HUES64 (cell line): ENCODE data around the gene EXOG.

Experiments
- H3K27ac ChIP-seq: 2 replicates; pipeline ENCODE4 v1.7.0; 2013; ENCODE audit warnings: low read depth, low read length, inconsistent platforms
- H3K27me3 ChIP-seq: 2 replicates; pipeline ENCODE4 v1.6.1; 2013; ENCODE audit warnings: mild to moderate bottlenecking, low read length; ENCODE audit not compliant: insufficient read depth
- H3K36me3 ChIP-seq: 2 replicates; pipeline ENCODE4 v1.6.1; 2013; ENCODE audit warnings: mild to moderate bottlenecking, low read length; ENCODE audit not compliant: insufficient read depth
- H3K4me1 ChIP-seq: 2 replicates; pipeline ENCODE4 v1.6.1; 2013; ENCODE audit warnings: mild to moderate bottlenecking, low read length, moderate library complexity; ENCODE audit not compliant: insufficient read depth
- H3K4me3 ChIP-seq: 2 replicates; pipeline ENCODE4 v1.5.1; 2013; ENCODE audit warnings: mild to moderate bottlenecking, low read length, moderate library complexity
- H3K9ac ChIP-seq: 2 replicates; pipeline ENCODE4 v1.6.1; 2013; ENCODE audit warnings: mild to moderate bottlenecking, low read depth, low read length
- H3K9me3 ChIP-seq: 2 replicates; pipeline ENCODE4 v1.6.1; 2013; ENCODE audit warnings: low read depth, low read length; ENCODE audit not compliant: insufficient read depth
- WGBS: fragments of 150-250, 120-280 bp; methylation state at CpG from one replicate; pipeline ENCODE4 v1.1.7; 2013; ENCODE audit warnings: missing lambda C conversion rate; 5-methylcytosine and 5-hydroxymethylcytosine counted together

The EXOG gene

DNA sequence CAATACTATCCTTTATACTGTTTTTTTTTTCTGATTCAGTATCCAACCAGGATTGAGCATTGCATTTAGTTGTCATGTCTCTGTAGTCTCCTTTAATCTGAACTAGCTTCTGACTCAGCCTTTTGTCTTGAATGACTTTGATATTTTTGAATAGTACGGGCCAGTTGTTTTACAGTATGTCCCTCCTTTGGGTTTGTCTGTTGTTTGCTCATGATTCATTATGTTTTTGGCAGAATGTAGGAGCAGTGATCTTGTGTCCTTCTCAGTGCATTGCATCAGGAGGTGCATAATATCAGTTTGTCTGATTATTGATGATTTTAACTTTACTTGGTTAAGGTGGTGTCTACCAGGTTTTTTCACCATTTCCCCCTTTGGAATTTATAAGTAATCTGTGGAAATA is 20.5 kb downstream of the EXOG start:
- Histone ChIP-seq H3K27me3 (no peaks in the 10 kb centered on the region), H3K9me3 (no peaks in the 10 kb centered on the region), H3K9ac (no peak overlapping the region), H3K4me1 (peaks cover 26% of the 10 kb centered on the region; the same call in 1 of the 2 replicates), H3K4me3 (no peak overlapping the region), H3K36me3 (peaks cover 26% of the 10 kb centered on the region), H3K27ac (no peak overlapping the region)
- WGBS: 50% methylated on average over 1 of the region's 1 CpG

GRCh38 chr3:38519000-38519399 is 22.9 kb downstream of the EXOG start:
- H3K4me1 ChIP-seq: peaks cover 26% of the 10 kb centered on the region; the same call in 1 of the 2 replicates
- no peak overlapping the region for H3K27ac ChIP-seq
- H3K27me3 ChIP-seq: no peaks in the 10 kb centered on the region
- no peak overlapping the region for H3K9ac ChIP-seq
- H3K36me3 ChIP-seq: peaks cover 17% of the 10 kb centered on the region
- H3K4me3 ChIP-seq: no peak overlapping the region
- WGBS: 88% methylated on average over 1 of the region's 1 CpG
- H3K9me3 ChIP-seq: no peaks in the 10 kb centered on the region

GRCh38 chr3:38519651-38520050 is 23.5 kb downstream of the EXOG start:
- 43% methylated on average over 4 of the region's 5 CpGs for WGBS
- no peaks in the 10 kb centered on the region for H3K27me3 ChIP-seq
- peaks cover 19% of the 10 kb centered on the region for H3K36me3 ChIP-seq
- no peak overlapping the region for H3K4me3 ChIP-seq
- H3K27ac ChIP-seq: no peak overlapping the region
- no peak overlapping the region for H3K9ac ChIP-seq
- H3K4me1 ChIP-seq: peaks cover 26% of the 10 kb centered on the region; the same call in 1 of the 2 replicates
- no peaks in the 10 kb centered on the region for H3K9me3 ChIP-seq

- Histone ChIP-seq H3K27ac (no peak overlapping the region), H3K9me3 (no peaks in the 10 kb centered on the region), H3K4me3 (no peak overlapping the region), H3K36me3 (peaks cover 31% of the 10 kb centered on the region), H3K4me1 (peaks cover 26% of the 10 kb centered on the region; the same call in 1 of the 2 replicates), H3K27me3 (no peaks in the 10 kb centered on the region), H3K9ac (no peak overlapping the region)
- WGBS: 17% methylated on average over 5 of the region's 5 CpGs
Measured at GRCh38 chr3:38521391-38521987, 25.3 kb downstream of the EXOG start.

- H3K4me3 ChIP-seq: no peak overlapping the region
- H3K27me3 ChIP-seq: no peaks in the 10 kb centered on the region
- no peaks in the 10 kb centered on the region for H3K9me3 ChIP-seq
- H3K36me3 ChIP-seq: peaks cover 31% of the 10 kb centered on the region
- peaks cover 26% of the 10 kb centered on the region; the same call in 1 of the 2 replicates for H3K4me1 ChIP-seq
- WGBS: 92% methylated on average over 6 of the region's 6 CpGs
- H3K9ac ChIP-seq: no peak overlapping the region
- H3K27ac ChIP-seq: no peak overlapping the region
Measured at GRCh38 chr3:38522002-38522401, 25.9 kb downstream of the EXOG start.

DNA sequence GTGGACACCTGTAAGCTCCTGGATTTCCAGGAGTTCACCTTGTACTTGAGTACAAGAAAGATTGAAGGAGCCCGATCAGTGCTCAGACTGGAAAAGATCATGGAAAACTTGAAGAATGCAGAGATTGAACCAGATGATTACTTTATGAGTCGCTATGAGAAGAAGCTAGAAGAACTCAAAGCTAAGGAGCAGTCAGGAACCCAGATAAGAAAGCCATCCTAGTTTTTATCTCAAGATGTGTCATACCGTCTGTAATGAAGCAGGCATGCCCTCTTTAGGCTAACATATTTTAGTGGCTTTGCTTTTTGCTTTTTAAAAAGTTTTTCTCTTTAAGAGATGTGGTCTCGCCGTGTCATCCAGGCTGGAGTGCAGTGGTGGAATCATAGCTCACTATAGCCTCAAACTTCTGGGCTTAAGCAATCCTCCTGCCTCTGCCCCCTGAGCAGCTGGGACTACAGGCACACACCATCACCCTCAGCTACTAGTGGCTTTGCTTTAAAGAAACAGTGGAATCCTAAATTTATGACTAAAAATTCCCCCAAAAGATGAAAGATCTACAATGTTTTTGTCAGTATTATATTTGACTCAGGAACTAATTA is 28.1 kb downstream of the EXOG start:
- WGBS: 97% methylated on average over 5 of the region's 5 CpGs
- Histone ChIP-seq H3K4me3 (no peak overlapping the region), H3K36me3 (peaks cover 26% of the 10 kb centered on the region), H3K9me3 (no peaks in the 10 kb centered on the region), H3K27ac (no peak overlapping the region), H3K27me3 (no peaks in the 10 kb centered on the region), H3K9ac (no peak overlapping the region), H3K4me1 (peaks cover 21% of the 10 kb centered on the region; the same call in 1 of the 2 replicates)

DNA sequence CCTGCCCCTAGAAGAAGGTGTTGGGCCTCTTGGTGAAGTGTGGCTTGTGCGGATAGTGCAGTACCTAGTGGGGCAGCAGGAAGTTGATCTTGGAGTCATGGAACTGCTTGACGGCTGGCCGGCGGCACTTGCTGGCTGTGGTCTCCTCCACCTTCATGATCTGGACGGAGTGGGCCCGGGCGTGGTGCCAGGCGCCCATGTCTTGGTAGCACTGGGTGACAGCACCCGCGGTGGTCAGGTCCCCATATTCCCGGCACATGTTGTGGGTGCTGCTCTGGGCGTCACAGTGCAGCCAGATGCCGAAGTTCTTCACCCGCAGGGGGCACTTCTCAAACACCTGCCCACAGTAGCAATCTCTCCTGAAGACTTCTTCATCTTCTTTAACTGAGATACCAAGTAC is 30.7 kb downstream of the EXOG start:
- H3K27ac ChIP-seq: no peak overlapping the region
- peaks cover under 1% of the 10 kb centered on the region; the same call in 1 of the 2 replicates for H3K4me1 ChIP-seq
- 96% methylated on average over 14 of the region's 14 CpGs for WGBS
- no peaks in the 10 kb centered on the region for H3K27me3 ChIP-seq
- H3K9ac ChIP-seq: no peak overlapping the region
- H3K4me3 ChIP-seq: no peak overlapping the region
- H3K36me3 ChIP-seq: peaks cover 26% of the 10 kb centered on the region
- H3K9me3 ChIP-seq: no peaks in the 10 kb centered on the region

DNA sequence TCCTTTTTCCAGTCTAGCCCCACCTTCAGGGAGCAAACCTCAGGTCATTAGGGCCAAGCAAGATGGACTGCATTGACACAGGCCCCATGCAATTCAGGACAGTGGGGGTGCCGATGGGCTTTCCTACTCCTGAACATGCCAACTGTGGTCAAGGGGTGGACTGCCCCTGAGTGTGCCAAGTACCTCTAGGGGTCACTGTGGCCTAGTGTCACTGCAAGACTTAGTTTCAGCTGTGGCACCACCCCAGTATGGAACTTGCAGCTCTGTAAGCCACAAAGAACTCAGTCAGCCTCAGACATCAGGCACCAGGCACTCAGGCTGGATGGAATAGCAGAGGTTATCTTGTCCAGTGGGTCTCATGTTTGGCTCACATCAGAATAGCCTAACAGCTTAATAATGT is 32.3 kb downstream of the EXOG start:
- Histone ChIP-seq H3K27me3 (no peaks in the 10 kb centered on the region), H3K9me3 (no peaks in the 10 kb centered on the region), H3K36me3 (peaks cover 21% of the 10 kb centered on the region), H3K4me3 (no peak overlapping the region), H3K27ac (no peak overlapping the region), H3K4me1 (peaks cover 6% of the 10 kb centered on the region; the same call in 1 of the 2 replicates), H3K9ac (no peak overlapping the region)
- 85% methylated on average over 1 of the region's 1 CpG for whole genome bisulfite sequencing

- Histone ChIP-seq H3K9ac (no peak overlapping the region), H3K27me3 (no peaks in the 10 kb centered on the region), H3K36me3 (no peaks in the 10 kb centered on the region), H3K9me3 (no peaks in the 10 kb centered on the region), H3K4me3 (no peak overlapping the region), H3K4me1 (peaks cover 16% of the 10 kb centered on the region), H3K27ac (no peak overlapping the region)
- 61% methylated on average over 2 of the region's 3 CpGs for WGBS
Measured at GRCh38 chr3:38532529-38532928, 36.4 kb downstream of the EXOG start.

GRCh38 chr3:38533285-38533976 is 37.3 kb downstream of the EXOG start:
- H3K4me1 ChIP-seq: peaks cover 16% of the 10 kb centered on the region
- H3K4me3 ChIP-seq: no peak overlapping the region
- H3K9ac ChIP-seq: no peak overlapping the region
- no peak overlapping the region for H3K27ac ChIP-seq
- no peaks in the 10 kb centered on the region for H3K27me3 ChIP-seq
- WGBS: 78% methylated on average over 12 of the region's 13 CpGs
- H3K9me3 ChIP-seq: no peaks in the 10 kb centered on the region
- no peaks in the 10 kb centered on the region for H3K36me3 ChIP-seq

GRCh38 chr3:38534180-38534579 is 38.0 kb downstream of the EXOG start:
- peaks cover 16% of the 10 kb centered on the region for H3K4me1 ChIP-seq
- H3K4me3 ChIP-seq: no peak overlapping the region
- no peaks in the 10 kb centered on the region for H3K36me3 ChIP-seq
- no peak overlapping the region for H3K27ac ChIP-seq
- H3K9me3 ChIP-seq: no peaks in the 10 kb centered on the region
- H3K27me3 ChIP-seq: no peaks in the 10 kb centered on the region
- no peak overlapping the region for H3K9ac ChIP-seq
- 96% methylated on average over 2 of the region's 2 CpGs for WGBS
